HG02642 (cell line): ENCODE results near the gene MERTK.

Experiments
- ATAC-seq: cut with Tn5 transposase; IDR thresholded peaks from one replicate; pipeline ENCODE4 v1.9.1; 2021; ENCODE audit warnings: mild to moderate bottlenecking; ENCODE audit not compliant: unreplicated experiment, poor library complexity

MERTK gene

DNA sequence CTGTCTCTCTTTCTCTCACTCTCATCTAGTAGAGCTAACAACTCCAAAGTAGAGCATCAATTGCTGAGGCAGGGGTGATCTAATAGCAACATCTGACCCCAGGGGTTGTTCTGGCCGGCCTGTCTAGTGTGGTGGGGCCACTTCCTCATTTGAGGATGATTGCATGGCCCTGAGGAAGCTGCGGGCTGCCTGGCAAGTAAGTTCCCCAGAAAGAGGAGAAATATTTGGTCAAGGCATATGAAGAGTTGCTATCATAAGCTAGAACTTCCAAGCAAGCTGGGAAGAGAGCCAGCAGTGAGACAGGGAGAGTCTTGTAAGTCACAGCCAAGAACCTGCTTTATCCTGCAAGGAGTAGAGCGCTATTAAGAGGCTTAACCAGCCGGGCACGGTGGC is 105.8 kb downstream of the MERTK start:
- peak; percentile 62 for ATAC-seq

DNA sequence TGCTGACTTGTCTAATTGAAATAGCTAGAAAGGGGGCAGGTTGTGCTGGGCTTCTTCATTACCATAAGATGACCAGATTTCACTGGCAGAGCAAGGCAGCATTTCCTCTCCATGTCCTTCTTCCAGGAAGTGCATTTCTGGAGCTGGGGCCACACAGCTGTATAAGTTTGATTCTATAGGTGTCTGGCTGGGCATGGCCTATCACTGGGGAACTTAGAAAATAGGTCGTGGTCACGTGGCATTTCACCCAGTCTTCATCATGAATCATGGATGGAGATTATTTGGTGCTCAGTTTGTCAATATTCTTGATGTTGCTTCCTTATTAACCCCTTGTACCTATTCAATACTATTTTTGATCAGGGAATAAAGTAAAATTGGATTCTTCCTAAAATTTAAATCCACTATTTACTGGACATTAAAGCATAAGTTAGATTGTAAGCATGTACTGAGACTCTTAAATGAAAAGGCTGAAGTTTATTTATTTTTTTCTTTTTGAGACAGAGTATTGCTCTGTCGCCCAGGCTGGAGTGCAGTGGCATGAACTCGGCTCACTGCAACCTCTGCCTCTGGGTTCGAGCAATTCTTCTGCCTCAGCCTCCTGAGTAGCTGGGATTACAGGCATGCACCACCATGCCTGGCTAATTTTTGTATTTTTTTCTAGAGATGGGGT is 107.1 kb downstream of the MERTK start:
- no peak for ATAC-seq

- no peak for ATAC-seq
Measured at GRCh38 chr2:112006076-112006410, 107.6 kb downstream of the MERTK start.

- ATAC-seq, result no peak
Measured at GRCh38 chr2:112007493-112007892, 109.1 kb downstream of the MERTK start.

- ATAC-seq, result no peak
Measured at GRCh38 chr2:112008910-112009485, 110.6 kb downstream of the MERTK start.

DNA sequence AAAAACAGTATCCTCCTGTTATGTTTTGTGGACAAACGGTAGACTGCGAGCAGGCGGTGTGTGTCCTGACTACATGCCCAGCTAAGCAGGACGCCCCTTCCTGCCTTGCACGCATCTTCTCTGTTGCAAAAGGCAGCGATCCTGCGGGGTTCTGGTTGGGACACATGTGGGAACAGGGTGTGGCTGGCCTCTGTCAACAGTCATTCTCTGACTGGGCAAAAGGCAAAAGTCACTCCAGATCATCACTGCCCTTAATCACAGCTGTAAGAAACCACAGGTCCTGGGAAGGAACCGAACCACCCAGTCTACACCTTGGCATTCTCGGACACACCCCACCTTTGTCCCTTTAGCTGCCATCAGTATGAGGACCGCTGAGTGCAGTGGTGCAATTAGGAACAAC is 112.3 kb downstream of the MERTK start:
- no peak for ATAC-seq

- ATAC-seq, result no peak
Measured at GRCh38 chr2:112012556-112012955, 114.1 kb downstream of the MERTK start.

- no peak for ATAC-seq
Measured at GRCh38 chr2:112018846-112019245, 120.4 kb downstream of the MERTK start.

DNA sequence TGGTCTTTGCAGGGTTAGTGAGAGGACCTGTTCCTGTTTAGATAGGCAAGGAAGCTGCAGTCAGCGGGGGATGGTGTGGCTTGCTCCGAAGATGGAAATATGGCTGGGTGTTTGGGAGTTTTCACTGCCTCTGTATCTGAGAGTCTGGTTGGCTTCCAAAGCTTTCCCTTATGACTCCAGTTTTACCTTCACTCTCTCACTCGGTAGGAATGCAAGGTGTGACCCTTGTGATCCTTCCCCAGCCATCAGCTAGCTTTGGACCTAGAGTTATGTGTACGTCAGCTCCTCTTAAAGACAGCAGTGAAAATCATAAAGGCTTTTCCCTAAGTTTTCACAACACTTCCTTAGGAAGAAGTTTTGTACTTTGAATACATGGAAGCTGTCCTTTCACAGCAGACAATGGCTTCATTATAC is 121.2 kb downstream of the MERTK start:
- no peak for ATAC-seq

DNA sequence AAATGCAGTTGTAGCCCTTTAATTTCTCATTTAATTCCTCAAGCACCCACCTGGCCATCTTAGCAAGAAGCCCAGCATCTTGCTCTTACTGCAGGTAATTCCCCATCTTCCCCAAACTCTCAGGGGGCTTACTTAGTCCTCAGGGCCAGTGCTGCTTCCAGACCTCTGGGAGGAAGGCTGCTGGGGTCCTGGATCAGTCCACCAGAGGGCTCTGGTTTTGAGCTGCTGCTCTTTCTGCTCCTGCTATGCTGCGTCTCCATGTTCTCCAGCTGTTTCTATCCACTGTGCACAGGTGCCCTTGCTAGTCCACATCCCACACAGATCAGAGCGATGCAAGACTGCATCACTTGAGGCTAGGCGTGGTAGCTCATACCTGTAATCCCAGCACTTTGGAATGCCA is 122.2 kb downstream of the MERTK start:
- no peak for ATAC-seq

GRCh38 chr2:112021290-112021689 is 122.9 kb downstream of the MERTK start:
- no peak for ATAC-seq

- ATAC-seq, result no peak
Measured at GRCh38 chr2:112021781-112022231, 123.4 kb downstream of the MERTK start.

GRCh38 chr2:112023707-112024106 is 125.3 kb downstream of the MERTK start:
- no peak for ATAC-seq

DNA sequence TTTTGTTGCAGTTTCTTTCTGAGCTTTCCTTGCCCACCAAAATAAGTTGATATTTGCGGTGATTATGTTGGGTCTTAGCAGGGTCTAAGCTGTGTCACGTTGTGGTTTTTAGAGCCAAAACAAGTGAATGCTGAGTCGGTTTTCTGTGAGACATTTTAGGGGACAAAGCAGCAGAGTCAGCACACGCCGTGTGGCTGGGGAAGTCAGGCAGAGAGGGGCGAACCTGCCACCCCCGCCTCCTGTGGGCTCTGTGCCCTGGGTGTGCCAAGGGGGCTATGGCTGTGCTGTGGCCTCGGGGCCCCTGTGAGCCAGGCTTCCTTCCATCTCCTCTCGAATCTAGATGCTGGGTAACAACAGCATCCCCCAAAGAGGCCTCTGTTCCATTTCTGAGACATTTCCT is 125.8 kb downstream of the MERTK start:
- ATAC-seq, result no peak

- no peak for ATAC-seq
Measured at GRCh38 chr2:112024896-112025491, 126.6 kb downstream of the MERTK start.

DNA sequence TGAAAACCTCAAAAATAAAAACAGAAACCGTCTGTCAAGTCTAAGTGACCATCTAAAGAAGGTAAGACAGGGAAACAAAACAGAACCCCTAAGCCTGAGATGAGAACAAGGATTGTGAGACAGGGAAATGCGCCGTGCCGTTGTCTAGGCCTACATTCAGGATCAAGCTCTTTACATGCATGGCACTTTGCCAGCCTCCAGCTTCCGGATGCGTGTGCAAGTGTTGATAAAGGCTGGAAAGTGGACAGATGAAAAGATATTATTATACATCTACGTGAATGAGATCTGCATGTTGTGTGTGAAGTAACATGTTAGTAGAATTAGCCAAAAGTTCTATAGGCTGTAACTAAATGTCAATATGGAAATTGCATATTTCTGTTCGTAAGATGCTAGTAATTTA is 128.1 kb downstream of the MERTK start:
- ATAC-seq, result no peak

GRCh38 chr2:112027767-112028166 is 129.4 kb downstream of the MERTK start:
- no peak for ATAC-seq

DNA sequence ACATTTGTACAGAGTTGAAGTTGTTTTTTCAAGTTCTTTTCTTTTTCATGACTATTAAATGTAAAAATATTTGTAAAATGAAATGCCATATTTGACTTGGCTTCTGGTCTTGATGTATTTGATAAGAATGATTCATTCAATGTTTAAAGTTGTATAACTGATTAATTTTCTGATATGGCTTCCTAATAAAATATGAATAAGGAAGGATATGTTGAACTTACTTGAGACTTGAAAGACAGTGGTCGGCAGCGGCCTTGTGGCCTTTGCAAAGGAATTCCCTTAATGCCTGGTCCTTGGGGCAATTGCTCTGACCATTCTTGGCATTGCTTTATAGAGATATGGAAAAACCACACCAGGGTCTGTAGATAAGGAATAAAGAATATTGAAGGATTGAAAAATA is 130.8 kb downstream of the MERTK start:
- no peak for ATAC-seq

DNA sequence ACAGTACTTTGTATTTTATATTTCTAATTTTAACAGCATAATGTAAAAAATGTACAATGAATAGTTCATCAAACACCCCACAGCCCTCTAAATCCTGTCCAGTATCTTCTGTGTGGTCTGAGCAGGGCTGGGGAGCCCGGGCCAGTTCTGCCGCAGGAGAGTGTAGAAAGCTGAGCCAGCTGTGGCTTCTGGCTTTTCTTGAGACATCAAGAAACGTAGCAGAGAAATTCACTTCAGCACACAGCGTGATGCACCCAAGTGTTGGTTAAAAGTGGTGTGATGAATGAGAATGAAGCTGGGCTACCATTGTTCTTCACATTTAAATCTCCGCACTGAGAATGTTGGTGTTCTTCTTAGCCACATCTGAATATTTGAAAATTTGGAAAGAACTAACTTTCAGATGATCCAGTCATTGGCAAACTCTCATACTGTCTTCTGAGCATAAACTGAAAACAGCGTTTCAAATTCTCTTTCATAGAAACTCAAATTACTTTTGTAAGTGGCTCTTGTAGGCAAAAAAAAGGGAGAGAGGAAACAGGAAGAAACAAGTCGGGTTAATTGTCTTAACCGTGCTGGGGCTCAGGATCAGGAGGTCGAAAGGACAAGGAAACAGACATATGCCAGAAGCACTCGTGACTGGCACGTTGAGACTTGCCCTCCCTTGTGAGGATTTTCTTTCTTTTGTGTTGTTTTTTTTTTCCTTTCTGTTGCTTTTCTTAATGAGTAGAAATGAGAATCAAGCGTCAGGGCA is 133.2 kb downstream of the MERTK start:
- no peak for ATAC-seq

DNA sequence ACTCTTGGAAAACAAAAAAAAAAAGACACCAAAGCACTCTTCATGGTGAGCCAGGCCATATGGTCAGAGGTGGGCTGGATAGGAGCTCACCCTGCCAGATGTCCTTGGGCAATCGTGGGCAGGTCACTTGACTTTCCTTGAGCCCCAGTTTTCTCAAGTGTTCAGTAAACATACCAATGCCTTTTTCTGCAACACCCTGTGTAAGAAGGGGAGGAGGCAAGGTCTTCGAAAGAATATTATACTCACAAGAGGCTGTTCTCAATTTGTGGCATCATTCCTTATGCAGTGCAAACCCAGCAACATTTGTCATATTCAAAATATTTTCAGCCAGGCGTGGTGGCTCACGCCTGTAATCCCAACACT is 133.8 kb downstream of the MERTK start:
- no peak for ATAC-seq

DNA sequence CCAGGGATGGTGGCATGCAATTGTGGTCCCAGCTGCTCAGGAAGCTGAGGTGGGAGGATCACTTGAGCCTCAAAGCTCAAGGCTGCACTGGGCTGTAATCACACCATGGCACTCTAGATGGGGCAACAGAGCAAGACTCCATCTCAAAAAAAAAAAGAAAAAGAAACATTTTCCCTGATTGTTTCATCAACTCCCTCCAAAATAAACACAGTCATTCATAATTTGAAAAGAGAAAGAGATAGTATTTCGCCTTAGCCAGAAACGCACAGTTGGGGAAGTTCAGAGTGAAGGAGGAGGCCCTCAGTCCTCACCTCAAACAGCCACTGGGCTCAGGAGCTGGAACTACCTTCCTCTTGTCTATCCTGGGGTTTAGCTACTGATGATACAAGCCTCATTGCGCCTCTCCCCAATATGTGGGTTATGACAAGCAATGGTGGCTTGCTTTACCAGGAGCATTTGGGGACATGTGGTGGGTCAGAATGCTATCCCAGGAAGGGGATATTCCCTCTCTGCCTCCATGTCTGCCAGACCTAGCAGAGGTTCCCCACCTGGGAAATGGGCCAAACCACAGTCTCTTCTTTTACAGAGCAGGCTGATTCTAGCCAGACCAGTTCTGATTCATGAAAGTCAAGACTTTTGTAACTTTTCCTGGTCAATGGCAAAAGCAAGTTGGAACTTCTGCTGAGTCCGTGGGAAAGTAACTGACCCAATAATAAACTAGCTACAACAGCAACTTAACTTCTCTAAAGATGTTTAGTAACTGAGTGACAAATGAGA is 134.5 kb downstream of the MERTK start:
- no peak for ATAC-seq
